Measurements from ENCODE around the gene MNAT1. TPM values are rescaled to one million over a fixed set of nuclear protein-coding genes. Genes with fewer than 3 reads are reported as not detected.

MNAT1 gene
- total RNA-seq, 1 donor from 2014 or later = 37.1 TPM

DNA sequence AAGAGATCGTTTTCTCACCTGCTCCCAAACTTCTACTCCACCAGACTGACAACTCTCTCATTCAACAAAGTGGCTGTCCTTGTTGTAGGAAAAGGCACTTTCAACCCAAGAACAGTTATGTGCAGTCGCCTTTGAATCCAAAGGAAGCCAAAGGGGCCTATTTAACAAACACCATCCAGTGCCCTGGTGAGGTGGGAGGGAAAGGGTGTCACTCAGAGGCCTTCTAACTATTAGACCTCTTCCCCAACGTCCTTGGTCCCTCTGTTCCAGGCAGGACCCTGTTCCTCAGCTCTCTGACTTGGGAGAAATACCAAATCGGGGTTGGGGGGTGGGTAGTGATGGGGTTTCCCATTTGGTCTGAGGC is 13.6 kb upstream of the MNAT1 start:
- no peak for ATAC-seq (ENCODE audit: low read depth)
- Mint-ChIP-seq H3K4me3 (peak overlapping the region; percentile 73), H3K27me3 (peaks cover 54% of the 10 kb centered on the region), H3K27ac (peak overlapping the region; percentile 20), H3K4me1 (peaks cover 22% of the 10 kb centered on the region), H3K36me3 (ENCODE audit: low read depth) (no peaks in the 10 kb centered on the region), H3K9me3 (no peaks in the 10 kb centered on the region)
- TF ChIP-seq, protein P1, sequence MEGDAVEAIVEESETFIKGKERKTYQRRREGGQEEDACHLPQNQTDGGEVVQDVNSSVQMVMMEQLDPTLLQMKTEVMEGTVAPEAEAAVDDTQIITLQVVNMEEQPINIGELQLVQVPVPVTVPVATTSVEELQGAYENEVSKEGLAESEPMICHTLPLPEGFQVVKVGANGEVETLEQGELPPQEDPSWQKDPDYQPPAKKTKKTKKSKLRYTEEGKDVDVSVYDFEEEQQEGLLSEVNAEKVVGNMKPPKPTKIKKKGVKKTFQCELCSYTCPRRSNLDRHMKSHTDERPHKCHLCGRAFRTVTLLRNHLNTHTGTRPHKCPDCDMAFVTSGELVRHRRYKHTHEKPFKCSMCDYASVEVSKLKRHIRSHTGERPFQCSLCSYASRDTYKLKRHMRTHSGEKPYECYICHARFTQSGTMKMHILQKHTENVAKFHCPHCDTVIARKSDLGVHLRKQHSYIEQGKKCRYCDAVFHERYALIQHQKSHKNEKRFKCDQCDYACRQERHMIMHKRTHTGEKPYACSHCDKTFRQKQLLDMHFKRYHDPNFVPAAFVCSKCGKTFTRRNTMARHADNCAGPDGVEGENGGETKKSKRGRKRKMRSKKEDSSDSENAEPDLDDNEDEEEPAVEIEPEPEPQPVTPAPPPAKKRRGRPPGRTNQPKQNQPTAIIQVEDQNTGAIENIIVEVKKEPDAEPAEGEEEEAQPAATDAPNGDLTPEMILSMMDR (IDR thresholded peaks at IDR 0.05) = no peak
- intact Hi-C loops (cut with micrococcal nuclease) = loop anchor here (5.0 kb wide), 2 partner anchors 126 to 394 kb away; no protein-coding TSS in a partner anchor
- DNase-seq = no peak
- ChIA-PET CTCF (no interaction called here), POLR2A (interaction anchor here (0.5 kb wide), 1 partner anchor 298 kb away, joined by 5 read pairs; no protein-coding TSS in a partner anchor)

DNA sequence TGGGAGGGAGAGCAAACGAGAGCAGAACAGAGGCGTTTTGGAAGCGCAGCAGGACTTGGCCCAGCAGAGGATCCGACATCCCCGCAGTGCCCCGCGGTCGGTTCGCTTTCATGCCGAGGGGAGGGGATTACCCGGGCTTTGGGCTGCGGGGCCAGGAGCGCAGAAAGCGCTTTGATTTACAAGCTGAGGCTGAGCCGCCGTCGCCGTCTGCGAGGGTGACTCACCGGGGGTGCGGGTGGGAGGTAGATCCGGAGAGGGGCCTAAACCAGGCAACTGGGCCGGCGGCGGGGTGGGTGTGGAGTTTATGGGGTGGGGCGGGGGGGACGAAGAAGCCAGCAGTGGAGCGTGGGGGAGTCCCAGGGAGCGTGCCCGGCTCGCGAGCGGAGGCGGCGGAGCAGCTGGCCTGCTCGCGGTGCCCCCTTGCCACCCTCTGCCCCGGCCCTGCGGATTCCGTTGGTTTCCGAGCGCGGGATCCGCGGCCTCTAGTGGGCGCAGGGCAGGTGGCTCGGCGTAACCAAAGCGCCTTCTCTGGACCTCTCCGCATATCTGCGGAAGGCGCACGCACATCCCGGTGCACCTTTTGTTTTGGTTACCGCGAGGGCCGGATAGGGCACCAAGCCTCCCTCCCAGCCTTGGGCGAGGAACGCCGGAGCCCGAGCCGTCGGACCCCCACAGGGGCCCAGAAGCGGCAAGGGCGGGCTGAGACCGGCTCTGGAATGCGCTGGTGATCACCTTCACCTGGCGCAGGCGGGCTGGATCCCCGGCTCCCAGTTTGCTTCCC is 13.0 kb upstream of the MNAT1 start:
- ChIA-PET CTCF (no interaction called here), POLR2A (interaction anchor here (0.5 kb wide), 1 partner anchor 298 kb away, joined by 5 read pairs; no protein-coding TSS in a partner anchor)
- ATAC-seq (ENCODE audit: low read depth) = peak; percentile 60
- intact Hi-C loops (cut with micrococcal nuclease) = loop anchor here (1.0 to 5.0 kb wide), 5 partner anchors 32 to 394 kb away; no protein-coding TSS in a partner anchor
- Mint-ChIP-seq H3K27me3 (peaks cover 54% of the 10 kb centered on the region), H3K27ac (no peak overlapping the region), H3K4me3 (peak overlapping the region; percentile 87), H3K4me1 (peaks cover 22% of the 10 kb centered on the region), H3K9me3 (no peaks in the 10 kb centered on the region), H3K36me3 (ENCODE audit: low read depth) (no peaks in the 10 kb centered on the region)
- DNase-seq = peak; percentile 43
- TF ChIP-seq, protein P1 (IDR thresholded peaks at IDR 0.05) = no peak

DNA sequence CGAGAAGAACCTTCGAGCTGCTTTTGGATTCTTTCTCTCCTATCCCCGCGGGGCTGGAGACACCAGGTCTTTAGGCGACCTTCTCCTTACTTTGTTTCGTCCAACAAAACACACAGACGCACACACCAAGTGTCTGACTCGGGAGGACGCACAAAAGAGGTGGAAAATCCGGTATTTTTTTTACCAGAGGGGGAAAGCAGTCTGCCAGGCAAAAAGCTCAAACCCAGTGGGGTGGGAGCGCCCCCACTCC is 12.5 kb upstream of the MNAT1 start:
- peaks cover 22% of the 10 kb centered on the region for H3K4me1 Mint-ChIP-seq
- peaks cover 59% of the 10 kb centered on the region for H3K27me3 Mint-ChIP-seq
- POLR2A ChIA-PET = interaction anchor here (1.2 kb wide), 1 partner anchor 10 kb away, joined by 3 read pairs; no protein-coding TSS in a partner anchor
- H3K9me3 Mint-ChIP-seq = no peaks in the 10 kb centered on the region
- no peak overlapping the region for H3K27ac Mint-ChIP-seq
- intact Hi-C loops (cut with micrococcal nuclease) = loop anchor here (1.0 to 5.0 kb wide), 5 partner anchors 31 to 395 kb away; no protein-coding TSS in a partner anchor
- H3K36me3 Mint-ChIP-seq (ENCODE audit: low read depth) = no peaks in the 10 kb centered on the region
- no peak for DNase-seq
- H3K4me3 Mint-ChIP-seq = peak overlapping the region; percentile 87
- no peak for ATAC-seq (ENCODE audit: low read depth)
- CTCF ChIA-PET = interaction anchor here (0.6 to 1.5 kb wide), 2 partner anchors 11 to 74 kb away, joined by 3 to 6 read pairs; no protein-coding TSS in a partner anchor
- TF ChIP-seq, protein P1 (IDR thresholded peaks at IDR 0.05) = no peak

DNA sequence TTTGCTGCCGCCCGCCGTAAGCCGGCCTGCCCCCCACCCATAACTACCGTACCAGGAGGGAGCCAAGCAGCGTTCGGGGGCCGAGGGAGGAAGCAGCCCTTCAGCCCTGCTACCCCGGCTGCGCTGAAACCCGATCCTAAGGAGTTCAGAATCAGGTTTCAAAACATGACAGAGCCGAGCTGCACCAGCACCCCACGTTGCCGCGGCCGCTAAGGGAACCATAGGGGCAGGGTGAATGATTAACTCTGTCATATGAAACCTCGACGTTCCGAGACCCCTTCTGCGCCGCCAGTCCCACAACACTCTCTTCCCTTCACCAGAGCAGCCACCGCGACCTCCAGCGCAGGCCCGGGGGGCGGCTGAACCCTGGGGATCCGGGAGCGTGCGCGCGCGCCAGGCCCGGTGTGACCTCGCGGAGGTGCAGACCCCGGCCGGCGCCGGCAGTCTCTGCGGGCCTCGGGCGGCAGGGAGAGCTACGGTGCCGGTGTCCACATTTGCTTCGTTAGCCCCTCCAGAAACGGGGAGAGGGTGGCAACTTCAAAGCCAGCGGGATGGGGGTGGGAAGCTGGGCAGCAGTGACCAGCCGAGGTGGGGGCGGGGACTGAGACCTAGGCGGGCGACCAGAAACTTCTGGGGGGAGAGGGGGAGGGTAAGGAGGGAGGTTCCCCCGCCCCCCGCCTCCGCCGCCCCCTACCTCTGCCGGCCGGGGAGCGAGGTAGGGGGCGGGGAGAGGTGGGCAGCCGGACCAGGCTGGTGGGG is 12.0 kb upstream of the MNAT1 start:
- H3K36me3 Mint-ChIP-seq (ENCODE audit: low read depth) = no peaks in the 10 kb centered on the region
- ChIA-PET POLR2A (interaction anchor here (0.7 to 1.2 kb wide), 2 partner anchors 10 to 66 kb away, joined by 3 to 6 read pairs; no protein-coding TSS in a partner anchor), CTCF (interaction anchor here (0.6 to 1.5 kb wide), 2 partner anchors 10 to 74 kb away, joined by 3 to 6 read pairs; no protein-coding TSS in a partner anchor)
- no peak for ATAC-seq (ENCODE audit: low read depth)
- TF ChIP-seq, protein P1 (IDR thresholded peaks at IDR 0.05) = no peak
- H3K27me3 Mint-ChIP-seq = peaks cover 64% of the 10 kb centered on the region
- intact Hi-C loops (cut with micrococcal nuclease) = loop anchor here (1.0 to 5.0 kb wide), 6 partner anchors 31 to 395 kb away; partner anchors contain the start of genes SLC38A6 and TRMT5
- peak; percentile 25 for DNase-seq
- H3K27ac Mint-ChIP-seq = no peak overlapping the region
- peak overlapping the region; percentile 87 for H3K4me3 Mint-ChIP-seq
- H3K4me1 Mint-ChIP-seq = peaks cover 22% of the 10 kb centered on the region
- H3K9me3 Mint-ChIP-seq = peaks cover 3% of the 10 kb centered on the region

All from activated B cell treated with CpG ODN at 0.5 μM for 24 hours (primary cell).